Measurements from ENCODE around the gene ACSS1.

The ACSS1 gene

GRCh38 chr20:25090492-25091429 lies 32.8 kb upstream of the ACSS1 start:
- H3K4me3 ChIP-seq (ENCODE audit: low read depth, low read length), result no peak overlapping the region
- H3K27ac ChIP-seq, result no peak overlapping the region
- H3K27me3 ChIP-seq (ENCODE audit: insufficient read depth, low read depth, severe bottlenecking), result no peaks in the 10 kb centered on the region
- no peak for DNase-seq
- no peaks in the 10 kb centered on the region for H3K36me3 ChIP-seq
- no peaks in the 10 kb centered on the region for H3K9me3 ChIP-seq (ENCODE audit: severe bottlenecking)
- no peak for TF ChIP-seq CTCF (IDR thresholded peaks at IDR 0.05; ENCODE audit: low read depth, low read length)

GRCh38 chr20:25089662-25090061 lies 31.7 kb upstream of the ACSS1 start:
- TF ChIP-seq CTCF (IDR thresholded peaks at IDR 0.05; ENCODE audit: low read depth, low read length), result no peak
- Histone ChIP-seq H3K4me3 (ENCODE audit: low read depth, low read length) (no peak overlapping the region), H3K27ac (no peak overlapping the region), H3K27me3 (ENCODE audit: insufficient read depth, low read depth, severe bottlenecking) (peaks cover 5% of the 10 kb centered on the region), H3K9me3 (ENCODE audit: severe bottlenecking) (no peaks in the 10 kb centered on the region), H3K36me3 (no peaks in the 10 kb centered on the region)
- DNase-seq, result no peak

DNA sequence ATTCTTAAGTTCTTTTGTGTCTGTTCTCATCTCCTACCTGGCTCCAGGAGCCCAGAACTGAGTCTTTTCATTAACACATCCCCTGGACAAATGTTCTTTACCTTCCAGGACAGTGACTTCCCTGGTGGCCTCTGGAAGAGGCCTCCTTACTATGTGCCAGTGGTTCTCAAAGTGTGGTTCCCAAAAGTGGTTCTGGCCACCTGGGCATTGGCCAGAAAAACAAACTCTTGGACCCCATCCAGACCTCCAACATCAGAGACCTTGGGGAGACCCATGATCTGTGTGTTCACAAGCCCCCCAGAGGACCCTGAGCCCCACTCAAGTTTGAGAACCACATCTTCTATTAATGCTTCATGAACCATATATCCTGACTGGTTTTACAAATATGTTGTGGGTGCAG lies 31.2 kb upstream of the ACSS1 start:
- Histone ChIP-seq H3K9me3 (ENCODE audit: severe bottlenecking) (no peaks in the 10 kb centered on the region), H3K27ac (no peak overlapping the region), H3K4me3 (ENCODE audit: low read depth, low read length) (no peak overlapping the region)

DNA sequence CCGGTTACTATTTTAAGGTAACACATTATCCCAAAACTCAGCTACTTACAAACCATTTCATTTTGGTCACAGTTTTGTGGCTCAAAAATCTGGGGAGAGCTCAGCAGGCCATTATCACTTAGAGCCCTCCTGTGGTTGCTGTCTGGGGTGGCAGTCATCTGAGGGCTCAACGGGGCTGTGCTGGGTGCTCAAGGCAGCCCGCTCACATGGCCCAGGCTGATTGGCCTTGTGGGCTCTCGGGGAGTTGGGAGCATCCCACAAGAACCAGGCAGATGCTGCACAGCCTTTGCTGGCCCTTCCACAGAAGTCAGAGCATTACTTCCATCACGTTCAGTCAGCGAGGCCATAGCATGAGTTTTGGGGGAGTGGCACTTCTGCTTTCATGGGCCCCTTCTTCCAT lies 30.3 kb upstream of the ACSS1 start:
- TF ChIP-seq CTCF (IDR thresholded peaks at IDR 0.05; ENCODE audit: low read depth, low read length), result no peak
- Histone ChIP-seq H3K27me3 (ENCODE audit: insufficient read depth, low read depth, severe bottlenecking) (peaks cover 17% of the 10 kb centered on the region), H3K27ac (no peak overlapping the region), H3K4me3 (ENCODE audit: low read depth, low read length) (no peak overlapping the region), H3K9me3 (ENCODE audit: severe bottlenecking) (no peaks in the 10 kb centered on the region), H3K36me3 (no peaks in the 10 kb centered on the region)
- DNase-seq, result no peak

More for the DNA sequence above, 31.2 kb upstream of the ACSS1 start:
- TF ChIP-seq CTCF (IDR thresholded peaks at IDR 0.05; ENCODE audit: low read depth, low read length), result no peak
- no peaks in the 10 kb centered on the region for H3K36me3 ChIP-seq
- peaks cover 11% of the 10 kb centered on the region for H3K27me3 ChIP-seq (ENCODE audit: insufficient read depth, low read depth, severe bottlenecking)
- DNase-seq, result no peak

GRCh38 chr20:25087186-25087929 lies 29.4 kb upstream of the ACSS1 start:
- Histone ChIP-seq H3K36me3 (no peaks in the 10 kb centered on the region), H3K27me3 (ENCODE audit: insufficient read depth, low read depth, severe bottlenecking) (peaks cover 26% of the 10 kb centered on the region), H3K9me3 (ENCODE audit: severe bottlenecking) (no peaks in the 10 kb centered on the region), H3K27ac (no peak overlapping the region), H3K4me3 (ENCODE audit: low read depth, low read length) (no peak overlapping the region)
- DNase-seq, result no peak
- TF ChIP-seq CTCF (IDR thresholded peaks at IDR 0.05; ENCODE audit: low read depth, low read length), result no peak

All from WERI-Rb-1 (cell line).